Prostate gland (tissue), 2 donors: ENCODE measurements around the gene TRAPPC2. TPM values are rescaled to one million over a fixed set of nuclear protein-coding genes. Genes with fewer than 3 reads are reported as not detected.

Experiments
- DNase-seq: peaks from one replicate; pipeline ENCODE4 v3.0.0-alpha.2; 2019; ENCODE audit warnings: low spot score
- H3K27ac ChIP-seq, 2 donors: fragments of 200-600 bp; sonication (generic); 2 replicates each; pipeline ENCODE4 v1.5.1; 2017 to 2019
- H3K27me3 ChIP-seq: fragments of 200-600 bp; sonication (generic); replicated peaks from 2 replicates; pipeline ENCODE4 v1.5.1; 2019; ENCODE audit not compliant: insufficient read depth
- H3K36me3 ChIP-seq, 2 donors: fragments of 200-600 bp; sonication (generic); 1 replicate in 1 of 2; 2 replicates in 1 of 2; pipeline versions ENCODE4 v1.5.1 to v1.8.1; 2017 to 2019
- H3K4me1 ChIP-seq: fragments of 200-600 bp; sonication (generic); replicated peaks from 2 replicates; pipeline ENCODE4 v1.5.1; 2019
- H3K4me3 ChIP-seq, 2 donors: fragments of 200-600 bp; sonication (generic); 2 replicates each; pipeline ENCODE4 v1.5.1; 2017 to 2019
- H3K9me3 ChIP-seq: fragments of 200-600 bp; sonication (generic); 2 replicates; pipeline ENCODE4 v1.5.1; 2017
- POLR2A ChIP-seq: fragments of 450-650 bp; IDR thresholded peaks from one replicate; pipeline ENCODE4 v1.6.1; 2016; ENCODE audit warnings: antibody characterized with exemption, mild to moderate bottlenecking
- POLR2AphosphoS5 ChIP-seq: sonication (generic); formaldehyde crosslinking; IDR thresholded peaks from one replicate; pipeline ENCODE4 v1.6.1; 2017; ENCODE audit warnings: antibody characterized with exemption
- WGBS: methylation state at CpG from one replicate; pipeline ENCODE4 v1.1.5; 2018; 5-methylcytosine and 5-hydroxymethylcytosine counted together
- intact Hi-C: fragments of 100-400 bp; cut with DNase I; formaldehyde crosslinking; loops from one replicate; pipeline ENCODE4 v1.14.2; 2022
- total RNA-seq, 2 donors: library from RNA; depleted of rRNA; stranded (reverse); fragments of >200 nt; gene quantifications; one replicate each; pipeline ENCODE4 v1.1.0, GENCODE V29; 2016
- TF ChIP-seq, protein P1 (sequence below), 4 experiments: fragments of 200-600 bp in 2 of 4; fragments of 450-650 bp in 2 of 4; sonication (generic) in 2 of 4; IDR thresholded peaks; 1 replicate in 3 of 4; 2 replicates in 1 of 4; pipeline ENCODE4 v1.5.1; 2016 to 2019; ENCODE audit warnings: antibody characterized with exemption in 4 of 4, mild to moderate bottlenecking in 2 of 4, moderate library complexity in 2 of 4

The TRAPPC2 gene
- total RNA-seq, 2 donors from 2014 or later = 15.6 to 20.2 TPM

DNA sequence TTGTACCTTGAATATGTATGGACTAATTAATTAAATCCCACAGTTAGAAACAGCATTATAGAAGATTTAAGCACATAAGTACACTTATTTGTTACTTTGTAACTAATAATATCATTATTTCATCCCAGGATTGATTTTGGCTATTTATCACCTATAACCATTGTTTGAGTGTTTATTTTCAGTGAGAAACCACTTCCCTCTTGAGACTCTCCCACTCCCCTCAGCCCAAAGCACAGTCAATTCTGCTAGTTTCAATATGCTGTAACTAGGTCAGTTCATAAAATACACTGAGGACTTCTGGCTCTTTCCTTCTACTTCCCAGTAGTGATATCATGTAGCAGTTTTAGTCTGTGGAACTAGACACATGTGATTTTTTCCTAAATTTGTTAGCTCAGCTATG is 16.4 kb upstream of the TRAPPC2 start:
- intact Hi-C loops = loop anchor here (5.0 kb wide), 1 partner anchor 281 kb away; no protein-coding TSS in a partner anchor
- H3K36me3 ChIP-seq = no peaks in the 10 kb centered on the region
- no peaks in the 10 kb centered on the region for H3K4me1 ChIP-seq
- DNase-seq = no peak
- H3K4me3 ChIP-seq = no peak overlapping the region
- TF ChIP-seq POLR2A (no peak), POLR2AphosphoS5 (no peak)
- TF ChIP-seq, protein P1, sequence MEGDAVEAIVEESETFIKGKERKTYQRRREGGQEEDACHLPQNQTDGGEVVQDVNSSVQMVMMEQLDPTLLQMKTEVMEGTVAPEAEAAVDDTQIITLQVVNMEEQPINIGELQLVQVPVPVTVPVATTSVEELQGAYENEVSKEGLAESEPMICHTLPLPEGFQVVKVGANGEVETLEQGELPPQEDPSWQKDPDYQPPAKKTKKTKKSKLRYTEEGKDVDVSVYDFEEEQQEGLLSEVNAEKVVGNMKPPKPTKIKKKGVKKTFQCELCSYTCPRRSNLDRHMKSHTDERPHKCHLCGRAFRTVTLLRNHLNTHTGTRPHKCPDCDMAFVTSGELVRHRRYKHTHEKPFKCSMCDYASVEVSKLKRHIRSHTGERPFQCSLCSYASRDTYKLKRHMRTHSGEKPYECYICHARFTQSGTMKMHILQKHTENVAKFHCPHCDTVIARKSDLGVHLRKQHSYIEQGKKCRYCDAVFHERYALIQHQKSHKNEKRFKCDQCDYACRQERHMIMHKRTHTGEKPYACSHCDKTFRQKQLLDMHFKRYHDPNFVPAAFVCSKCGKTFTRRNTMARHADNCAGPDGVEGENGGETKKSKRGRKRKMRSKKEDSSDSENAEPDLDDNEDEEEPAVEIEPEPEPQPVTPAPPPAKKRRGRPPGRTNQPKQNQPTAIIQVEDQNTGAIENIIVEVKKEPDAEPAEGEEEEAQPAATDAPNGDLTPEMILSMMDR (IDR thresholded peaks at IDR 0.05) = no peak
- H3K9me3 ChIP-seq = no peaks in the 10 kb centered on the region
- no peaks in the 10 kb centered on the region for H3K27me3 ChIP-seq
- H3K27ac ChIP-seq = peak overlapping the region in 1 of 2 donors; percentile 48

DNA sequence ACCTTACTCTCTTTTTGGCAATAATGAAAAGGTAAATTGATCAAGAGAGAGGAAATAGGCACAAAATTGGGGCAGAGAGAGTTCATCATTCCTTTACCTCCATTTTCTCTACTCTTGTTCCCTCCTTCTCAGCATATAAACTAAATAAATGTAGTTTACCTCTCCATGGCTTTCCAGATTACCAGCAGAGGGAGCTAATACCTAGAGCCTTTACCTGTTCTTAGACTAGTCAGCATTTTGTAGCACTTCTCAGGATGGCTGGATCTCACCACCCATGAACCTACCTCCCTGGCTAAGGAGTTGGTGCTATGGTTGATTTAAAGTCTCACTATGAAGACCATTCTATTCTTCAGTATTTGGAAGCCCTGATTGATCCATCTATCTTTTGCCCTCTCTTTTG is 15.8 kb upstream of the TRAPPC2 start:
- H3K36me3 ChIP-seq = no peaks in the 10 kb centered on the region
- no peak overlapping the region for H3K4me3 ChIP-seq
- peak; percentile 39 for DNase-seq
- H3K4me1 ChIP-seq = no peaks in the 10 kb centered on the region
- H3K9me3 ChIP-seq = no peaks in the 10 kb centered on the region
- H3K27me3 ChIP-seq = no peaks in the 10 kb centered on the region
- TF ChIP-seq, protein P1 (IDR thresholded peaks at IDR 0.05) = peak; percentile 19 to 72 (median 48)
- TF ChIP-seq POLR2AphosphoS5 = peak; percentile 30
- no peak for TF ChIP-seq POLR2A
- peak overlapping the region in 1 of 2 donors; percentile 48 for H3K27ac ChIP-seq
- intact Hi-C loops = loop anchor here (5.0 kb wide), 1 partner anchor 282 kb away; no protein-coding TSS in a partner anchor

GRCh38 chrX:13748486-13748885 is 14.1 kb upstream of the TRAPPC2 start:
- Histone ChIP-seq H3K27ac (no peak overlapping the region), H3K4me1 (no peaks in the 10 kb centered on the region), H3K9me3 (no peaks in the 10 kb centered on the region), H3K36me3 (no peaks in the 10 kb centered on the region), H3K27me3 (no peaks in the 10 kb centered on the region), H3K4me3 (no peak overlapping the region)
- intact Hi-C loops = loop anchor here (5.0 kb wide), 1 partner anchor 91 kb away; no protein-coding TSS in a partner anchor
- DNase-seq = no peak
- 91% methylated on average over 3 of the region's 3 CpGs for WGBS
- TF ChIP-seq POLR2A (no peak), POLR2AphosphoS5 (no peak)
- TF ChIP-seq, protein P1 (IDR thresholded peaks at IDR 0.05) = no peak

DNA sequence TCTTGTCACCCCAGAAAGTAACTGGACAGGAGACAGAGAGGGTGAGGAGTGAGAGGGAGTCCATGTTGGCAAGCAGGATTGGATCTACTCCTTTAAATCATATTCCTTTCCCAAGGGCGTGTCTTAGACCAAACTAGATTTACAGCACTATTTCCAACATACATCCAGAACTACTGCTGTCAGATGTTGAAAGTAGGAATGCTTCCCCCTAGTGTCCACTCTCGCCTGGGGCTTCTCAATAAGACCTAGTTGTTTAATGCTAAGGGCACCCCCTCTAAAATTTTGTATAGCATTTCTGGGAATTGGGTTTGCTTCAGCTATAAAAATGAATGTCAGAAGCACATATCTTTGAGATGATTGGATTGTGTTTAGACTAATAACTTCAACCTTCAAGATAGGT is 13.4 kb upstream of the TRAPPC2 start:
- Histone ChIP-seq H3K27ac (no peak overlapping the region), H3K36me3 (no peaks in the 10 kb centered on the region), H3K27me3 (no peaks in the 10 kb centered on the region), H3K4me1 (no peaks in the 10 kb centered on the region), H3K4me3 (no peak overlapping the region), H3K9me3 (no peaks in the 10 kb centered on the region)
- TF ChIP-seq, protein P1 (IDR thresholded peaks at IDR 0.05) = peak in 3 of 4 experiments; percentile 42 to 50 (median 47)
- TF ChIP-seq POLR2AphosphoS5 = peak; percentile 34
- no peak for TF ChIP-seq POLR2A
- intact Hi-C loops = loop anchor here (5.0 kb wide), 1 partner anchor 91 kb away; no protein-coding TSS in a partner anchor
- peak; percentile 54 for DNase-seq
- WGBS = 23% methylated on average over 2 of the region's 2 CpGs

- H3K9me3 ChIP-seq = no peaks in the 10 kb centered on the region
- WGBS = 78% methylated on average over 13 of the region's 13 CpGs
- H3K4me1 ChIP-seq = no peaks in the 10 kb centered on the region
- intact Hi-C loops = no loop called here
- H3K36me3 ChIP-seq = no peaks in the 10 kb centered on the region
- no peak overlapping the region for H3K4me3 ChIP-seq
- no peaks in the 10 kb centered on the region for H3K27me3 ChIP-seq
- no peak overlapping the region for H3K27ac ChIP-seq
- TF ChIP-seq POLR2AphosphoS5 = peak; percentile 44
- TF ChIP-seq, protein P1 (IDR thresholded peaks at IDR 0.05) = no peak
- no peak for TF ChIP-seq POLR2A
- no peak for DNase-seq
Observed at GRCh38 chrX:13742397-13743176, 8.2 kb upstream of the TRAPPC2 start.
